Choroid plexus epithelial cell (primary cell): ENCODE results near the gene ALOX15.

Experiments
- DNase-seq: peaks from one replicate; pipeline ENCODE4 v3.0.0-alpha.2; 2010; ENCODE audit warnings: low read depth
- H3K4me3 ChIP-seq: 2 replicates; pipeline ENCODE4 v1.5.1; 2011; ENCODE audit warnings: low read depth, mild to moderate bottlenecking, control low read depth, low read length, moderate library complexity
- TF ChIP-seq, protein P1 (sequence below): conservative IDR thresholded peaks from 2 replicates; pipeline ENCODE4 v1.5.1; 2011; ENCODE audit warnings: low read depth, mild to moderate bottlenecking, control low read depth, inconsistent platforms, low read length, moderate library complexity

Gene ALOX15

DNA sequence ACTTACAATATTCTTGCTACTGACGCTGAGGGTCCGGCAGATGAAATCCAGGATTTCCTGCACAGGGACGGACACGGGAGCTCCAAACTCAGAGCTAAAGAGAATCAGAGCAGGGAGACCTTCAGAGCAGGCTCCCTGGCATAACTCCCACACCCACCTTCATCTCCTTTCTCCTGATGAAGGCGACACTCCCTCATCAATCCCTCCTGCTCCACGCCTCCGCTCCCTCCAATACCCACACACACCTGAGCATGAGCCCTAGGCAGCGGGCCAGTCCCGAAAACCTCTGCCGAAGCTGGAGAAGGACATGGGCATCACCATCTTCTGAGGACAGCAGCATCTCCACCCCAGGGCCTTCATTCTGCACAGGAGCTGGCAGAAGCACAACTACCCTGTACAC lies 34.3 kb upstream of the ALOX15 start:
- DNase-seq: no peak

DNA sequence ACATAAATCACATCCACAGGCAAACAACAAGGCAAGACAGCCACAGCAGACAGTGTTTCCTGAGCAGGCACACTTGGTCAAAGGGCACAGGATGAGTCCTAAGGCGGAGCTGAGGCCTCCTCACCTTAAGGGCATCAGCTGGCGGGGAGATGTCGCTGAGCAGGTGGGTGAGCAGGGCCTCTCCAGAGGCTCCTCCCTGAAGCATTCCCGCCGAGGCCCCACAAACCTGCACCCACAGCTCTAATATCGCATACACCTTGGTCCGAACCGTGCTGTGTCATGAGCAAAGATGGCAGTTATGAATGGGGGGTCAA lies 33.2 kb upstream of the ALOX15 start:
- TF ChIP-seq, protein P1, sequence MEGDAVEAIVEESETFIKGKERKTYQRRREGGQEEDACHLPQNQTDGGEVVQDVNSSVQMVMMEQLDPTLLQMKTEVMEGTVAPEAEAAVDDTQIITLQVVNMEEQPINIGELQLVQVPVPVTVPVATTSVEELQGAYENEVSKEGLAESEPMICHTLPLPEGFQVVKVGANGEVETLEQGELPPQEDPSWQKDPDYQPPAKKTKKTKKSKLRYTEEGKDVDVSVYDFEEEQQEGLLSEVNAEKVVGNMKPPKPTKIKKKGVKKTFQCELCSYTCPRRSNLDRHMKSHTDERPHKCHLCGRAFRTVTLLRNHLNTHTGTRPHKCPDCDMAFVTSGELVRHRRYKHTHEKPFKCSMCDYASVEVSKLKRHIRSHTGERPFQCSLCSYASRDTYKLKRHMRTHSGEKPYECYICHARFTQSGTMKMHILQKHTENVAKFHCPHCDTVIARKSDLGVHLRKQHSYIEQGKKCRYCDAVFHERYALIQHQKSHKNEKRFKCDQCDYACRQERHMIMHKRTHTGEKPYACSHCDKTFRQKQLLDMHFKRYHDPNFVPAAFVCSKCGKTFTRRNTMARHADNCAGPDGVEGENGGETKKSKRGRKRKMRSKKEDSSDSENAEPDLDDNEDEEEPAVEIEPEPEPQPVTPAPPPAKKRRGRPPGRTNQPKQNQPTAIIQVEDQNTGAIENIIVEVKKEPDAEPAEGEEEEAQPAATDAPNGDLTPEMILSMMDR: no peak
- DNase-seq: no peak

More for the DNA sequence above, 34.3 kb upstream of the ALOX15 start:
- TF ChIP-seq, protein P1: no peak
- H3K4me3 ChIP-seq: no peak overlapping the region

DNA sequence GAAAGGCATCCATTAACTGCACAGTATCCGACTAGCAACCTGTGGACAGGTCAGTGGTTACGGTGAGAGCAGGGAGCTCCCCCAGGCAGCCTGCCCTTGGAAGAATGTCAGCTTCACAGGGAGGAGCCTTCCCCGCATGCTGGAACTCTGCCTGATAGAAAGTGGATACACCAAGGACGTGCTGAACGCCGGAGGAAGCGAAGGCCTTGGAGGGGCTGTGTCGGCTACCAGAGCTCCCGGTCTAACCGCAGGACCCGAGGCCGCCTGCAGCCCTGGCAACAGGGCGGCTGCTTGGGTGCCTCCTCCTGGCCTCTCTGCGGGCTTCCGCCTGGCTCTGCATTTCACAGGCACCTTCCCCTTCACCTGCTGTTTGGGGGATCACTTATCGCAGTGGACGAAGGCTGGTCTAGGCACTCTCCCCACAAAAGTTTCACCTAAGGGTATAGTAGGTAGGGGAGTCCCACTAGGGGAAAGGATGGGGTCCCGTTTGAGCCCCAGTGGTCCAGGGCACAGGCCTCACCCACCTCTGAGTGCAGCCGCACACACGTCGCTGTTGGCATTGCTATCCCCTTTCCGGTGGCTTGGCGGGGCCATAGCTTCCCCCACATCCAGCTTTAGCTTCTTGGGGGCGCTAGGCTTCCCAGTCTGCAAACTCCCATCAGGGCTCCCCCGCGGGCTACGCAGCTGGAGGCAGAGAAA lies 32.7 kb upstream of the ALOX15 start:
- TF ChIP-seq, protein P1: no peak
- no peak overlapping the region for H3K4me3 ChIP-seq
- DNase-seq: no peak

More for the DNA sequence above, 33.2 kb upstream of the ALOX15 start:
- H3K4me3 ChIP-seq: no peak overlapping the region

DNA sequence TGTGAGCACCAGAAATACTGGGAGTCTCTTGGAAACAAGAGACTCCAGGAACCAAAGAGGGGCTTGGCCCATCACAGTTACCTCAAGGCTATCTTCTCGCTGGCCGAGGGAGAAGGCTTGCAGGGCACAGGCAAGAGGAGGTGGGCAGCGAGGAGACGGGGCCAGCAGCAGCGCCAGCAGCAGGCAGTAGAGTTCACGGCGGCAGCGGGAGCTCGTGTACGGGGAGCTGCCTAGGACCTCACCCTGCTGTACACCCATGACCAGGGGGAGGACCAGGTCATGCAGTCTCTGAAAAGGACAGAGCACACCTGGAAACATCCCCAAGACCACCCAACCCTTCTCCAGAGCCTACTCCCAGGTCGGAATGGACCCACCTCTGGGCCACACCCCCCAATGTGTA lies 31.7 kb upstream of the ALOX15 start:
- DNase-seq: no peak
- TF ChIP-seq, protein P1: no peak
- H3K4me3 ChIP-seq: no peak overlapping the region

DNA sequence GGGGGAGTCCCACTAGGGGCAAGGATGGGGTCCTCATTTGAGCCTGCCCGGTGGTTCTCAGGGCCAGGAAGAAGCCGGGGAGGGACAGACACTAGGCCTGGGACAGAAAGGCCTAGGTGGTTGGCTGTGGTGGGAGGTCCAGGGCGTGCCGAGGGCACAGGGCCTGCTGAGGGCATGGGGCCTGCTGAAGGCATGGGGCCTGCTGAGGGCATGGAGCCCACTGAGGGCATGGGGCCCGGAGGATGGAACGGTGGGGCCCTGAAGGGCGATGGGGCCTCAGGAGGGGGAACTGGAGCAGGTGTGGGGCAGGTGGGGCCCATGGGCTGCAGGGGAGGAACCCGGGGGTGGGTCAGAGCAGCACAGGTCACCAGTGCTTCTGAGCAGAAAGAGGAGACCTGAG lies 31.3 kb upstream of the ALOX15 start:
- TF ChIP-seq, protein P1: no peak
- H3K4me3 ChIP-seq: no peak overlapping the region
- no peak for DNase-seq

DNA sequence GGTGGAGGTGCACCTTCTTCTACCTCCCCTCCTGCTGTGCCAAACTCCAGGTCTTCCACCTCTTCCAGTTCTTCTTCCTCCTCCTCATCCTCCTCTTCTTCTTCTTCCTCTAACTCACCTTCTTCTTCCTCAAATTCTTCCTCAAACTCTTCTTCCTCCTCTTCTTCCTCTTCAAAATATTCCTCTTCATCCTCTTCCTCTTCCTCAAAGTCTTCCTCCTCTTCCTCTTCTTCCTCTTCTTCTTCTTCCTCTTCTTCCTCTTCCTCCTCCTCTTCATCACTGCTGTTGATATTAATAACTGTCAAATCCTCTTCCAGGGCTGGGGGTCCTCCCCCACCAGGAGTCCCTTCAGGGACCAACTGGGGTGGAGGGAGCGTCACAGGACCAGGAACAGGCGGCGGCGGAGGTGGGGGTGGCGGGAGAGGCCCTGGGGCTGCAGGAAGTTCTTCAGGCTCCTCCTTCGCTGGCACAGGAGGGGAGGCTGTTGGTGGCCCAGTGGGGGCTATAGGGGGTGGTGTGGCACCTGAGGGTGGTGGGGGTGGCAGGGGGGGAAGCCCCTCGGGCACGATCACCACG lies 30.7 kb upstream of the ALOX15 start:
- TF ChIP-seq, protein P1: no peak
- H3K4me3 ChIP-seq: no peak overlapping the region
- DNase-seq: no peak

DNA sequence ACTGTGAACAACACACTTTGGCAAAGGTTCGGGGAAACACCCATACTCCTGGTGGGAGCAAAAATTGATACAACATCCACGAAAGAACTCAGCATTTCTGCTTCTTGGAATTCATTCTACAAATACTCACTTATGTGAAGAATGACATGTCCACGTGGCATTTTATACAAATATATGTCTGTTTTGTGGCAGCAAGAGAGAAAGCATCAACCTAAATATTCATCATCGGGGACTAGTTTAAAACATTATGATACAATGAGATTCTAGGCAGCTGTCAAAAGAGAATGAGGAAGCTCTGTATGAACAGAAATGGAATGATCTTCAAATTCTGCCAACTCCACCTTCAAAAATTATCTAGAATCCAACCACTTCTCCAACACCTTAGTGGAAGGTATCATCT lies 25.7 kb upstream of the ALOX15 start:
- TF ChIP-seq, protein P1: no peak
- no peak overlapping the region for H3K4me3 ChIP-seq
- DNase-seq: no peak
